Esophagus (tissue), 2 donors: ENCODE measurements around the gene TBC1D3B. TPM values are rescaled to one million over a fixed set of nuclear protein-coding genes. Genes with fewer than 3 reads are reported as not detected.
A peak's percentile ranks its signal among the peaks of the same experiment; 100 is the strongest.
"Not testable (repeated sequence)": the region's sequence is repeated elsewhere in the genome, so short reads cannot be mapped to it uniquely, and the experiment has no call there.

Experiments
- H3K27ac ChIP-seq, 2 donors: one replicate each; pipeline ENCODE4 v1.5.1; 2013; ENCODE audit warnings: low read depth in 2 of 2, mild to moderate bottlenecking in 2 of 2, inconsistent platforms in 1 of 2, low read length in 1 of 2, moderate library complexity in 1 of 2
- H3K27me3 ChIP-seq, 2 donors: one replicate each; pipeline ENCODE4 v1.6.1; 2013; ENCODE audit warnings: low read length in 2 of 2, control low read depth in 1 of 2, mild to moderate bottlenecking in 1 of 2; ENCODE audit not compliant: insufficient read depth in 2 of 2, control insufficient read depth in 1 of 2
- H3K36me3 ChIP-seq, 2 donors: one replicate each; pipeline ENCODE4 v1.6.1; 2013; ENCODE audit warnings: low read length in 1 of 2; ENCODE audit not compliant: control insufficient read depth in 2 of 2, insufficient read depth in 2 of 2
- H3K4me1 ChIP-seq, 2 donors: one replicate each; pipeline ENCODE4 v1.6.1; 2013; ENCODE audit warnings: low read length in 1 of 2; ENCODE audit not compliant: control insufficient read depth in 2 of 2, insufficient read depth in 2 of 2
- H3K4me3 ChIP-seq, 2 donors: one replicate each; pipeline ENCODE4 v1.5.1; 2013; ENCODE audit warnings: low read length in 2 of 2, mild to moderate bottlenecking in 2 of 2, low read depth in 1 of 2, moderate library complexity in 1 of 2
- H3K9me3 ChIP-seq, 2 donors: one replicate each; pipeline ENCODE4 v1.6.1; 2013; ENCODE audit warnings: mild to moderate bottlenecking in 2 of 2, low read depth in 1 of 2, low read length in 1 of 2, moderate library complexity in 1 of 2; ENCODE audit not compliant: control insufficient read depth in 2 of 2, insufficient read depth in 1 of 2
- WGBS, 2 donors: extraction: QIAGEN DNeasy Blood & Tissue Kit; methylation state at CpG; one replicate each; pipeline ENCODE4 v1.1.7; 2013; 5-methylcytosine and 5-hydroxymethylcytosine counted together
- polyA plus RNA-seq, 2 donors: library from polyadenylated mRNA; stranded (reverse); fragments of 200-250 nt; gene quantifications; one replicate each; pipeline ENCODE4 v1.2.3, GENCODE V29; 2013
- donor health status: healthy with polysubstance abuse.
- donor health status: Bipolar disorder and iron deficiency.

The TBC1D3B gene
- polyA plus RNA-seq, 2 donors: 5.8 to 6.9 TPM

DNA sequence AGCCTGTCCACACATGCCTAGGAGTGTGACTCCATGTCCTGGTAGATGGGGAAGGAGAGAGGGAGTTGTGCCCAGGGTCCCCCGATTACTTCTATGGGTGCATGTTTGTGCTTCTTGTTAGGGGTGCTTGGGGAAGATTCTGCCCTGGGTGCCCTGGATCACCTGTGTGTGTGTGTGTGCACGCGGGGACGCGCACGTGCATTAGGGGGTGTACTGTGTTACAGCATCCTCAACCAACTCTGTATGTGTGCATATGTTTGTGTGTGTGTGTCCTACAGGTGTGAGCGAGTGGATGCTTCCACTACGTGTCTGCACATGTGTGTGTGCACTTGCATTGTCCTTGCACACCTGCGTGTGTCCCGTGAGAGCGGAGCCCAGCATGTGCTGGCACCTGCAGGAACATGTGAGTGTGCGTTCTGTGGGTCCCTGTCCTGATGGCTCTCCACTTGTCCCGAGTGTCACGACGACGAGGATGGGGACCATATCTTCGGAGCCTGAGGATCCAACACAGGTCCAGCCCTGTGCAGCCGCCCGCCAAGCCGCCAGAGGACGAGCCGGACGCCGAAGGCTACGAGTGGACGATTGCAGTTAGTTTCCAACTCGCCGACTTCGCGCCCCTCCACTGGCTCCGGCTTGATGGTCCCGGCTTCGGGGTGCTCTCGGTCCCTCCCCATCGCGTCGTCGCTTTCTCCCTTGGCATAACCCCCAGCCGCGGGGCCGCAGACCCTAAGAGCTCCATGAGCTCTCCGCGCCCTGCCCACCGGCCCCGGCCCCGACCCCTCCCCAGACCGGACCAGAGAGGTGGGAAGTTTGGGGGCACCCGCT, 6.0 kb upstream of the TBC1D3B start:
- H3K4me3 ChIP-seq: peak overlapping the region; percentile 37 to 56
- no peaks in the 10 kb centered on the region for H3K27me3 ChIP-seq
- H3K36me3 ChIP-seq: no peaks in the 10 kb centered on the region
- no peaks in the 10 kb centered on the region for H3K4me1 ChIP-seq
- WGBS, 2 donors: 22 to 29% methylated on average over 48 of the region's 48 CpGs
- no peak overlapping the region for H3K27ac ChIP-seq
- no peaks in the 10 kb centered on the region for H3K9me3 ChIP-seq

DNA sequence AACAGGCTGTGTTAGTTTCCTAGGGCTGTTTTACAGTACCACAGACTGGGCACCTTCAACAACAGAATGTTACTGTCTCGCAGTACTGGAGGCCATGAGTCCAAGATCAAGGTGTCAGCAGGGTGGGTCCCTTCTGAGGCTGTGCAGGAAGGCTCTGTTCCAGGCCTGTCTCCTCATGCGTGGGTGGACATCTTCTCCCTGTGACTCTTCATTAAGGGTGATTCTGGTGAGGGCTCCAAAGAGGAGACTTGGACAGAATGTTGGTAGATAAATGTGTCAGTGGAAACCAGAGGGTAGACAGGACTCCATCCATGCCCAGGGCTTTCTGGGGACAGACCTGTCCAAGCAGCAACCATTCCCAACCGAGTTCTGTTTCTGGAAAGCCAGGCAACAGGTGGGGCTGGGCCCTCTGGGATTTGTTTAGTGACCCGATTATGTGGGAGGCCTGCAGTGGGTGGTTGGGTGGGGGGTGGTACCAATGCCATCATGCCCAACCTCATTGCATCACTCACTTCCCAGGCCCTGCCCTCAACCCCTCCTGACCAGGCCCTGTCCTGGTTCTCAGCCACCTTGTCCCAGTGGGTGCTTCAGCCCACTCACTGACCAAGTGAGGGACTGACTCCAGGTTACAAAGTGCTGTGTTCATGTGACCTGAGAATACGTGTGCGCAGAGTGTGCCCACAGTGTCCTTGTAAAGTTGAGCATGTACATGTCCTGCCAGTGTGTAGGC, 5.2 kb upstream of the TBC1D3B start:
- not testable (repeated sequence) for H3K27me3 ChIP-seq, H3K4me1 ChIP-seq, H3K9me3 ChIP-seq, H3K36me3 ChIP-seq, H3K4me3 ChIP-seq, H3K27ac ChIP-seq
- WGBS, 2 donors: 85 to 89% methylated on average over 6 of the region's 6 CpGs

DNA sequence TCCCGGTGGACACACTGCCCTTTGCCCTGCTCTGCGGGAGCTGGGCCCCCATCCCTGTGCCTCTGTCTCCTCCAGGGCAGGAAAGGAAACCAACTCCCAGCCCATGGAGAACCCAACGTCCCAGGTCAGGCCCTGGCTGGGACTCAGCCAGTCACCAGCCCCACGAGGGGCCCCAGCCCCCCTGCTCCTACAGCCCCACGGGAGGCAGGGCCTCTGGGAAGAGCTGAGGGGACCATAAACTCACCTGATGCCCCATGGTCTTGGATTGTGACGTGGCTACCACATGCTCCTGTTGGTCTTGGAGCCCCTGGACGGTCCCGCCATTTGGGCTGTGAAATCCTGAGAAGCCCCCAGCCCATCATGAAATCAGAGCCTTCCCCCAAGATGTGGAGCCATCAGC, 7.6 kb downstream of the TBC1D3B start:
- H3K4me1 ChIP-seq, H3K27ac ChIP-seq, H3K27me3 ChIP-seq, H3K4me3 ChIP-seq, H3K9me3 ChIP-seq, H3K36me3 ChIP-seq: not testable (repeated sequence)
- 41 to 64% methylated on average over 3 to 6 of the region's 8 CpGs for WGBS, 2 donors

DNA sequence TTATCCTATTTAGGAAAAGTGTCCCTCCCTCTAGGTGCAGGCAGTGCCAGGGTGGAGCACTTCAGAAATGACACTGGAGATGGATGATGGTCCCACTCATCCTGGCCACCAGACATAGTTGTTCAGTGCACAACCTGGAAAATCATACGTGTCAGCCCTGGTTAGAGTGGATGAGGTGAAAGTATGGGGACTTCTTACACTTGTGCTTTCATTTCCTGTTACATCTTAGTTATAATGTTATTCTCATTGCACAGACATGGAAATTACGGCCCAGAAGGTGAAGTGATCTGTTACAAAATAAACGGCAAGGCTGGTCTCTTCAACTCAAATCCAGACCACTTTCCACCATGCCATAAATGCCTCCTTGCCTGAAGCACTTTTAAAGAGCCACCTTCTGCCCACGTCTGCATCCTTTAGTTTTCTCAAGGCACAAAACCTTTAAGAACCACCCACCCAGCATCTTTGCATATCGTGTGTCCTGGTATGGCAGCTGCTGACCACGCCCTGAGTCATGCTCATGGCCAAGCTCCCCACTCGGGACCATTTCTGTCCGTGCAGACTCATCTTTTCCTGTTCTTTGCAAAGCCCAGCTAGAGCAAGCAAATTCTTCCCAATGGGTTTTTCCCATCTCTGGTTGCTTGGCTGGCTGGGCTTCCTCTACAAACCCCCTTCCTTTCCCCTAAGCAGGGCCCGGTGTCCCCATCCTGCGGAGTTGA, 22.4 kb downstream of the TBC1D3B start:
- Histone ChIP-seq H3K4me3 (no peak overlapping the region), H3K27ac (no peak overlapping the region), H3K36me3 (no peaks in the 10 kb centered on the region), H3K27me3 (no peaks in the 10 kb centered on the region), H3K4me1 (no peaks in the 10 kb centered on the region), H3K9me3 (no peaks in the 10 kb centered on the region)
- 63 to 71% methylated on average over 10 of the region's 10 CpGs for WGBS, 2 donors

DNA sequence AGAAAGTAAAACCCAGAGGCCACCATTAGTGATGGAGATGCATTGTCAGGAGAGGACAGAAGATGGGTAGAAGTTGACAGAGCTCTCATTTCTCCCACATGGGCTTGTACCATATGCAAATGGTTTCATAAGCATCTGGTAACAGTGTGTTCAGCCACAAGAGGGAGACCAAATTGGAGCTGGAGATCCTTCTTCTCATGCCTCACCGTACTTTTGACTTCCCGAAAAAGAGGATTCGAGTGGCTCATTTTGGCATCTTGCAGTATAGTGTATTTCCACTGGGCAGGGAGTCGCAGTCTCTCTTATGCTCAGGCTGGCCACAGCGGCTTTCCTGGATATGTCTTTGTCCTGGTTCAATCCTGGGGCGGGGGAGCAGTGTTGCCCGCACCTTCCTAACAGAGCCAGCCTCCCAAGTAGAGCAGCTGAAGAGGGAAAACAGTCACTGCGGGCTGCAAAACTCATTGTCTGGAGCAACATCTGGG, 23.8 kb downstream of the TBC1D3B start:
- H3K27me3 ChIP-seq: no peaks in the 10 kb centered on the region
- 86 to 88% methylated on average over 8 of the region's 8 CpGs for WGBS, 2 donors
- no peak overlapping the region for H3K4me3 ChIP-seq
- no peaks in the 10 kb centered on the region for H3K9me3 ChIP-seq
- no peaks in the 10 kb centered on the region for H3K4me1 ChIP-seq
- no peak overlapping the region for H3K27ac ChIP-seq
- no peaks in the 10 kb centered on the region for H3K36me3 ChIP-seq

DNA sequence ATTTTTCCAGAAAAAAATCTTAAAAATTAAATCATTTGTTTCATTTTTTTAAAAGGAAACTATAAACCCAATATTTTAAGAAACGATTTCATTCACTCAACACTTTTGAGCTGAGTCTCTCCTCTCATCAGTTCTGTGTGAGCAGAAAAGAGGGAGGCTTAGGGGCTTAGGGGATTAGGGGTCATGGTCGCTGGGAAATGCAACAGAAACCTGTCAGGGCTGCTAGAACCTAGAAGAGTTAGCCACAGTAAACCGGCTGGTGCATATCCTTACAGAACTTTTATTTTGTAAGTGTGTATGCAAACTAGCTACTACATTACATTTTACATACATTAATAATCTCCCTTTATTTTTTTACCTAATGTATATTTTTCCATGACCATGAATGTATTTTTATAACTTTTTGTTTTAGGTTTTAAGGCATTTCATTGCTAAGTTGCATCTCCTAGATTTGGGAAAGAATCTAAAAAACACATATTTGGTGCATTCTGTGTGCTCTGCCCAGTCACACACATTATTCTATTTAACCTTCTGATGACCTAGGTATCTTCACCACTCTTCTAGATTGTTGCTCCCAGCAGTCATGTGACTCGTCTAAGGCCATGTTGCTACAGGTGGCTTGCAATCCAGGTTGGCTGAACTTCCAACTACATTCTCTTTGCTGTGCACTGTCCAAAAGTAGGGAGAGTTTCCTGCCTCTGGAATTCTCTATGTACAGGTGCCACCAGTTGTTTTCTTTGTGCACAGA, 24.4 kb downstream of the TBC1D3B start:
- Histone ChIP-seq H3K27ac (no peak overlapping the region), H3K36me3 (no peaks in the 10 kb centered on the region), H3K9me3 (no peaks in the 10 kb centered on the region), H3K27me3 (no peaks in the 10 kb centered on the region), H3K4me3 (no peak overlapping the region), H3K4me1 (no peaks in the 10 kb centered on the region)
- 54 to 59% methylated on average over 4 of the region's 4 CpGs for WGBS, 2 donors

DNA sequence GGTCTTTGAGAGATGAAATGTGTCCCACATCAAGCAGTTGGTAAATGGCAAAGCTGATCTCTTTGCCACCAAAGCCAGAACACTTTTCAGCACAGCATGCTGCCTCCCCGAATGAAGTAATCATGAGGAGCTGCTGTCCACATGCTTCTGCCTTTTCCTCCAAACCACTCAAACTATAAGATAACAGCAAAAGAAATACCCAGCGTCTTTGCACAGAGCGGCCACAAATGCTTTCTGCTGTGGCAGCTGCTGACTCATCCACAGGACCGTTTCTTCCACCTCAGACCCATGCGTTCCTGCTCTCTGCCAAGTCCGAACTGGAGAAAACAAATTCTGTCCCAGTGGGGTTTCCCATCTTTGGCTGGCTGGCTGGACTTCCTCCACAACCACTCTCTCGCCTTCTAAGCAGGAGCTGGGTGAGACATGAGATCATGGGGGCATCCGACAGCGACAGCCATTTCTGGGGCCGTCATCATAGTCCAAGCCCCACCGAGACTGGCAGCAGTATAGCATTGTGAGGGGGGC, 27.1 kb downstream of the TBC1D3B start:
- Histone ChIP-seq H3K36me3 (no peaks in the 10 kb centered on the region), H3K27me3 (no peaks in the 10 kb centered on the region), H3K27ac (no peak overlapping the region), H3K4me1 (no peaks in the 10 kb centered on the region), H3K4me3 (no peak overlapping the region), H3K9me3 (no peaks in the 10 kb centered on the region)
- 52 to 60% methylated on average over 11 of the region's 11 CpGs for WGBS, 2 donors

DNA sequence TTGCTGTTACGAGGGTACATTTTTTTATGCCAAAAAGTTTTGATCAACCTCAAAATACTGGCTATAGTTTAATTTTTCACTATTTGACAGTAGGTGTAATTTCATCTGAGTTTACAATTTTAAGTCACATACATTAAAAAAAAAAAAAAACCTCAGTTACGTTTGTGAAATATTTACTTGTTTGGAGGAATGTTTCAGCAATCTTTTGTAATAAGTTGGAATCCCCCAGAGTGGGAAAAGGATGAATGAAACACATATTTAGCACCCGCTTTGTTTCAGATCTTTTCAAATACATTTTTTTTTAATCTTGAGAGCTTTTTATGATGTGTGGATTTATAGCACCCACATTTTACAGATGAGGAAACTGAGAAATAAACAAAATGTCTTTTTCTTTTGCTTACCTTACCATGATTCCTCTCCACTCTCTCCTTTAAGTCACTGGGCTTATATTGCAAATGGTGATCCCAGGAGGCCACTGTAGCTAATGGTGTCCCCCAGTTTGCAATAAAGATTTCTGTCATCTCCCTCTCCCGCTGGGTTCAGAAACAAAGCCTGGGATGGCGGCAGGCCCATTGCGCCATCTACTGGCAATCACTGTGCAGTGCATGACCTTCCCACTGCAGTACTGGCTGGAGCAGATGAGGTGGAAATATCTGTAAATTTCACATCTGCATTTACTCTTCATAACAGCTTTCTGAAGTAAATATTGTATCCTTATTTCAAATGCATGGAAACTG, 27.7 kb downstream of the TBC1D3B start:
- Histone ChIP-seq H3K36me3 (no peaks in the 10 kb centered on the region), H3K9me3 (no peaks in the 10 kb centered on the region), H3K27ac (no peak overlapping the region), H3K4me1 (no peaks in the 10 kb centered on the region), H3K27me3 (no peaks in the 10 kb centered on the region), H3K4me3 (no peak overlapping the region)
- 37 to 40% methylated on average over 6 of the region's 6 CpGs for WGBS, 2 donors
